ENCODE measurements around the gene PRDM10.
A peak's percentile ranks its signal among the peaks of the same experiment; 100 is the strongest.
"Not testable (repeated sequence)": the region's sequence is repeated elsewhere in the genome, so short reads cannot be mapped to it uniquely, and the experiment has no call there.

The PRDM10 gene

GRCh38 chr11:130015846-130016245 is 13.2 kb upstream of the PRDM10 start:
- DNase-seq (ENCODE audit: low read depth) = not testable (repeated sequence)

GRCh38 chr11:130008326-130008725 is 5.7 kb upstream of the PRDM10 start:
- DNase-seq (ENCODE audit: low read depth) = no peak

- DNase-seq (ENCODE audit: low read depth) = no peak
Measured at GRCh38 chr11:130006929-130007328, 4.3 kb upstream of the PRDM10 start.

GRCh38 chr11:130003717-130004001 is 1.0 kb upstream of the PRDM10 start:
- no peak for DNase-seq (ENCODE audit: low read depth)

- DNase-seq (ENCODE audit: low read depth) = peak; percentile 82
Measured at GRCh38 chr11:130002846-130003716, 446 bp upstream of the PRDM10 start.

- peak; percentile 30 for DNase-seq (ENCODE audit: low read depth)
Measured at GRCh38 chr11:130001461-130002351, 929 bp downstream of the PRDM10 start.

GRCh38 chr11:130000552-130001176 is 2.0 kb downstream of the PRDM10 start:
- no peak for DNase-seq (ENCODE audit: low read depth)

GRCh38 chr11:129999407-129999806 is 3.2 kb downstream of the PRDM10 start:
- DNase-seq (ENCODE audit: low read depth) = no peak

- DNase-seq (ENCODE audit: low read depth) = no peak
Measured at GRCh38 chr11:129998905-129999304, 3.7 kb downstream of the PRDM10 start.

- DNase-seq (ENCODE audit: low read depth) = no peak
Measured at GRCh38 chr11:129998107-129998506, 4.5 kb downstream of the PRDM10 start.

GRCh38 chr11:129997513-129997912 is 5.1 kb downstream of the PRDM10 start:
- no peak for DNase-seq (ENCODE audit: low read depth)

GRCh38 chr11:129996113-129996870 is 6.3 kb downstream of the PRDM10 start:
- DNase-seq (ENCODE audit: low read depth) = no peak

GRCh38 chr11:129995163-129995562 is 7.5 kb downstream of the PRDM10 start:
- DNase-seq (ENCODE audit: low read depth) = no peak

GRCh38 chr11:129992161-129992944 is 10.3 kb downstream of the PRDM10 start:
- peak; percentile 9 for DNase-seq (ENCODE audit: low read depth)

- DNase-seq (ENCODE audit: low read depth) = no peak
Measured at GRCh38 chr11:129989149-129989813, 13.4 kb downstream of the PRDM10 start.

GRCh38 chr11:129987950-129988349 is 14.7 kb downstream of the PRDM10 start:
- no peak for DNase-seq (ENCODE audit: low read depth)

GRCh38 chr11:129985823-129986222 is 16.8 kb downstream of the PRDM10 start:
- no peak for DNase-seq (ENCODE audit: low read depth)

GRCh38 chr11:129980086-129980485 is 22.5 kb downstream of the PRDM10 start:
- DNase-seq (ENCODE audit: low read depth) = no peak

GRCh38 chr11:129979046-129979605 is 23.5 kb downstream of the PRDM10 start:
- DNase-seq (ENCODE audit: low read depth) = no peak

- DNase-seq (ENCODE audit: low read depth) = no peak
Measured at GRCh38 chr11:129978447-129978846, 24.2 kb downstream of the PRDM10 start.
